Mammary epithelial cell (primary cell): Measurements from ENCODE around the gene BCR.
"Not testable (repeated sequence)": the region's sequence is repeated elsewhere in the genome, so short reads cannot be mapped to it uniquely, and the experiment has no call there.

Experiments
- CTCF ChIP-seq, 2 donors: IDR thresholded peaks in 1 of 2; conservative IDR thresholded peaks in 1 of 2; 2 replicates each; pipeline ENCODE4 v1.5.1; 2011 to 2012; ENCODE audit warnings: inconsistent platforms in 2 of 2, low read length in 2 of 2, mild to moderate bottlenecking in 2 of 2, control low read depth in 1 of 2, low read depth in 1 of 2; ENCODE audit not compliant: insufficient read depth in 1 of 2; ENCODE audit errors: extremely low read depth in 1 of 2
- EZH2 ChIP-seq: IDR thresholded peaks from 2 replicates; pipeline ENCODE4 v1.6.1; 2012; ENCODE audit warnings: low read length, inconsistent platforms, borderline replicate concordance

GRCh38 chr22:23311635-23312420 is 131.5 kb downstream of the BCR start:
- TF ChIP-seq EZH2; CTCF (conservative IDR thresholded peaks at IDR 0.05 in 1 of 2, IDR thresholded peaks at IDR 0.05 in 1 of 2; ENCODE audit: extremely low read depth in 1 of 2, insufficient read depth in 1 of 2, low read depth in 1 of 2, low read length in 2 of 2): not testable (repeated sequence)
